ENCODE results near the gene PHETA1. TPM values are rescaled to one million over a fixed set of nuclear protein-coding genes. Genes with fewer than 3 reads are reported as not detected.
A peak's percentile ranks its signal among the peaks of the same experiment; 100 is the strongest.

PHETA1 gene
- total and polyA plus RNA-seq, 3 donors from 2014 or later = 13.7 to 27.2 (median 16.1) TPM

- Histone ChIP-seq H3K9me3 (no peaks in the 10 kb centered on the region), H3K36me3 (ENCODE audit: low read depth, missing control alignments) (no peaks in the 10 kb centered on the region), H3K27me3 (no peaks in the 10 kb centered on the region), H3K4me3 (no peak overlapping the region), H3K4me1 (peaks cover 49% of the 10 kb centered on the region), H3K27ac (no peak overlapping the region)
- WGBS, 2 donors = 70 to 78% methylated on average over 3 to 8 of the region's 8 CpGs
- intact Hi-C loops (cut with DNase I; ENCODE audit: low total_unique reads) = no loop called here
- TF ChIP-seq POLR2A (IDR thresholded peaks at IDR 0.05) (no peak), CTCF (IDR thresholded peaks at IDR 0.05) (no peak)
- no peak for DNase-seq
These were observed 42.4 kb upstream of the PHETA1 start for GRCh38 chr12:111411185-111411764.

- Histone ChIP-seq H3K9me3 (no peaks in the 10 kb centered on the region), H3K27ac (peak overlapping the region; percentile 31 to 46), H3K27me3 (no peaks in the 10 kb centered on the region), H3K4me1 (peaks cover 50% of the 10 kb centered on the region), H3K4me3 (no peak overlapping the region), H3K36me3 (ENCODE audit: low read depth, missing control alignments) (no peaks in the 10 kb centered on the region)
- DNase-seq = no peak
- WGBS, 2 donors = 75% methylated on average over 12 of the region's 12 CpGs; no CpG with 5 or more reads in 1 of the 2 donors
- intact Hi-C loops (cut with DNase I; ENCODE audit: low total_unique reads) = no loop called here
- TF ChIP-seq CTCF (IDR thresholded peaks at IDR 0.05) (no peak), POLR2A (IDR thresholded peaks at IDR 0.05) (no peak)
These were observed 41.7 kb upstream of the PHETA1 start for GRCh38 chr12:111410431-111411184.

- 28 to 67% methylated on average over 3 to 13 of the region's 14 CpGs for WGBS, 2 donors
- TF ChIP-seq CTCF (IDR thresholded peaks at IDR 0.05) = no peak
- no peak for TF ChIP-seq POLR2A (IDR thresholded peaks at IDR 0.05)
- intact Hi-C loops (cut with DNase I; ENCODE audit: low total_unique reads) = loop anchor here (10.0 kb wide), 1 partner anchor 275 kb away; the partner anchor contains the start of genes ACAD10 and BRAP
- peak overlapping the region; percentile 31 to 46 for H3K27ac ChIP-seq
- no peaks in the 10 kb centered on the region for H3K27me3 ChIP-seq
- H3K4me3 ChIP-seq = no peak overlapping the region
- H3K4me1 ChIP-seq = peaks cover 51% of the 10 kb centered on the region
- H3K36me3 ChIP-seq (ENCODE audit: low read depth, missing control alignments) = no peaks in the 10 kb centered on the region
- no peaks in the 10 kb centered on the region for H3K9me3 ChIP-seq
- DNase-seq = no peak
These were observed 41.0 kb upstream of the PHETA1 start for GRCh38 chr12:111409780-111410430.

- WGBS, 2 donors = 47 to 72% methylated on average over 9 to 15 of the region's 15 CpGs
- no peak overlapping the region for H3K4me3 ChIP-seq
- peaks cover 55% of the 10 kb centered on the region for H3K4me1 ChIP-seq
- intact Hi-C loops (cut with DNase I; ENCODE audit: low total_unique reads) = loop anchor here (10.0 kb wide), 1 partner anchor 275 kb away; the partner anchor contains the start of genes ACAD10 and BRAP
- no peaks in the 10 kb centered on the region for H3K9me3 ChIP-seq
- TF ChIP-seq CTCF (IDR thresholded peaks at IDR 0.05) (no peak), POLR2A (IDR thresholded peaks at IDR 0.05) (no peak)
- peak overlapping the region in 1 of 2 donors; percentile 46 for H3K27ac ChIP-seq
- no peak for DNase-seq
- H3K36me3 ChIP-seq (ENCODE audit: low read depth, missing control alignments) = no peaks in the 10 kb centered on the region
- no peaks in the 10 kb centered on the region for H3K27me3 ChIP-seq
These were observed 40.5 kb upstream of the PHETA1 start for GRCh38 chr12:111409403-111409779.

Data from testis (tissue), 3 donors.